Stimulated activated CD8-positive, alpha-beta memory T cell treated with anti-CD3 and anti-CD28 coated beads, Interleukin-2, amount 100 ng/mL, for 1 hour (primary cell): ENCODE data around the gene TMUB2.
A peak's percentile ranks its signal among the peaks of the same experiment; 100 is the strongest.

Experiments
- DNase-seq, 2 donors: peaks; one replicate each; pipeline ENCODE4 v3.0.0-alpha.2; 2020; ENCODE audit warnings: low read depth in 2 of 2

The TMUB2 gene

GRCh38 chr17:44176671-44177501, 9.9 kb upstream of the TMUB2 start:
- no peak for DNase-seq

GRCh38 chr17:44177640-44178039, 9.1 kb upstream of the TMUB2 start:
- no peak for DNase-seq

- DNase-seq: no peak
These were observed 8.6 kb upstream of the TMUB2 start for GRCh38 chr17:44178133-44178532.

GRCh38 chr17:44183024-44183423, 3.7 kb upstream of the TMUB2 start:
- no peak for DNase-seq

GRCh38 chr17:44184212-44184810, 2.5 kb upstream of the TMUB2 start:
- no peak for DNase-seq

- DNase-seq: no peak
These were observed 543 bp downstream of the TMUB2 start for GRCh38 chr17:44187131-44187899.

GRCh38 chr17:44188576-44189403, 2.0 kb downstream of the TMUB2 start:
- no peak for DNase-seq

GRCh38 chr17:44190481-44190880, 3.7 kb downstream of the TMUB2 start:
- DNase-seq: no peak

GRCh38 chr17:44191369-44191768, 4.6 kb downstream of the TMUB2 start:
- no peak for DNase-seq

GRCh38 chr17:44191941-44192496, 5.2 kb downstream of the TMUB2 start:
- DNase-seq: no peak

- no peak for DNase-seq
These were observed 6.0 kb downstream of the TMUB2 start for GRCh38 chr17:44192750-44193149.

GRCh38 chr17:44193326-44194084, 6.7 kb downstream of the TMUB2 start:
- no peak for DNase-seq

- no peak for DNase-seq
These were observed 10.3 kb downstream of the TMUB2 start for GRCh38 chr17:44197107-44197506.

GRCh38 chr17:44197980-44198720, 11.4 kb downstream of the TMUB2 start:
- peak in 1 of 2 donors; percentile 36 for DNase-seq

- peak in 1 of 2 donors; percentile 38 for DNase-seq
These were observed 12.2 kb downstream of the TMUB2 start for GRCh38 chr17:44198721-44199552.

GRCh38 chr17:44199553-44200477, 13.0 kb downstream of the TMUB2 start, which contains the start of gene ATXN7L3:
ATXN7L3 (minus strand) TSS chr17:44199884; CDS start chr17:44198070, 1,814 bp downstream.
- peak; percentile 100 for DNase-seq

- DNase-seq: no peak
These were observed 13.8 kb downstream of the TMUB2 start for GRCh38 chr17:44200478-44201155.
